Mesothelial cell of epicardium (in vitro differentiated cells): ENCODE data around the gene GAN. TPM values are rescaled to one million over a fixed set of nuclear protein-coding genes. Genes with fewer than 3 reads are reported as not detected.

Experiments
- DNase-seq, 2 experiments: peaks; one replicate each; pipeline ENCODE4 v3.0.0; 2021; ENCODE audit warnings: low spot score in 2 of 2; ENCODE audit not compliant: unreplicated experiment in 2 of 2
- H3K27ac Mint-ChIP-seq: 2 replicates; pipeline ENCODE4 v1.8.0; 2021; ENCODE audit warnings: mixed read lengths
- H3K27me3 Mint-ChIP-seq: 2 replicates; pipeline ENCODE4 v1.8.0; 2021; ENCODE audit warnings: low read depth, mixed read lengths
- H3K36me3 Mint-ChIP-seq: 2 replicates; pipeline ENCODE4 v1.8.0; 2021; ENCODE audit warnings: mixed read lengths
- H3K4me1 Mint-ChIP-seq: 2 replicates; pipeline ENCODE4 v1.8.0; 2021; ENCODE audit warnings: mixed read lengths
- H3K4me3 Mint-ChIP-seq: 2 replicates; pipeline ENCODE4 v1.8.0; 2021; ENCODE audit warnings: mild to moderate bottlenecking, moderate library complexity, mixed read lengths
- H3K9me3 Mint-ChIP-seq: 2 replicates; pipeline ENCODE4 v1.8.0; 2021; ENCODE audit warnings: mixed read lengths
- total RNA-seq: library from RNA; stranded (reverse); gene quantifications from 3 replicates; pipeline ENCODE4 v1.2.1, GENCODE V29; 2021
- TF ChIP-seq, protein P1 (sequence below): fragments of 200-600 bp; sonication (generic); IDR thresholded peaks from one replicate; pipeline ENCODE4 v1.5.0; 2021; ENCODE audit warnings: antibody characterized with exemption; ENCODE audit not compliant: unreplicated experiment

The GAN gene
- total RNA-seq, 1 donor from 2014 or later, result 14.2 TPM

DNA sequence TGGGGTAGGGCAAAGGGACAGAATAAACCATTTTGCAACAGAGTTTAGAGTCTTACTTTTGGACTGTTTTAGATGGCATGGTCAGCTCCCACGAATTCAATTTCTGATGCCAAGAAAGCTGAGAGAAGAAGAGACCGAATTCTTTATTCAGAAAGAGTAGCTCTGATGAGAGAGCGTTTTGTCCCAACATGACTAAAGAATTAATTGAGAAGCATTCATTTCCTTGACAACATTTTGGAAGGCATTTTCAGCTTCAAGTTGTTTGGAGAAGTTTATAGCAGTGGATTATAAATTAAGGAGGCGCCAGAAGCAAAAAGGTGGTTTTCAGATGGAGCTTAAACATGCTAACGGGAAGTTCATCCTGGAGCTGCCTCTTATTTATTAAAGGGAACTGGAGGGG lies 12.2 kb downstream of the GAN start:
- Mint-ChIP-seq H3K4me1 (peaks cover 35% of the 10 kb centered on the region), H3K36me3 (peaks cover 2% of the 10 kb centered on the region), H3K9me3 (no peaks in the 10 kb centered on the region), H3K27ac (peak overlapping the region; percentile 68), H3K4me3 (no peak overlapping the region), H3K27me3 (no peaks in the 10 kb centered on the region)
- no peak for DNase-seq
- TF ChIP-seq, protein P1, sequence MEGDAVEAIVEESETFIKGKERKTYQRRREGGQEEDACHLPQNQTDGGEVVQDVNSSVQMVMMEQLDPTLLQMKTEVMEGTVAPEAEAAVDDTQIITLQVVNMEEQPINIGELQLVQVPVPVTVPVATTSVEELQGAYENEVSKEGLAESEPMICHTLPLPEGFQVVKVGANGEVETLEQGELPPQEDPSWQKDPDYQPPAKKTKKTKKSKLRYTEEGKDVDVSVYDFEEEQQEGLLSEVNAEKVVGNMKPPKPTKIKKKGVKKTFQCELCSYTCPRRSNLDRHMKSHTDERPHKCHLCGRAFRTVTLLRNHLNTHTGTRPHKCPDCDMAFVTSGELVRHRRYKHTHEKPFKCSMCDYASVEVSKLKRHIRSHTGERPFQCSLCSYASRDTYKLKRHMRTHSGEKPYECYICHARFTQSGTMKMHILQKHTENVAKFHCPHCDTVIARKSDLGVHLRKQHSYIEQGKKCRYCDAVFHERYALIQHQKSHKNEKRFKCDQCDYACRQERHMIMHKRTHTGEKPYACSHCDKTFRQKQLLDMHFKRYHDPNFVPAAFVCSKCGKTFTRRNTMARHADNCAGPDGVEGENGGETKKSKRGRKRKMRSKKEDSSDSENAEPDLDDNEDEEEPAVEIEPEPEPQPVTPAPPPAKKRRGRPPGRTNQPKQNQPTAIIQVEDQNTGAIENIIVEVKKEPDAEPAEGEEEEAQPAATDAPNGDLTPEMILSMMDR, result no peak

DNA sequence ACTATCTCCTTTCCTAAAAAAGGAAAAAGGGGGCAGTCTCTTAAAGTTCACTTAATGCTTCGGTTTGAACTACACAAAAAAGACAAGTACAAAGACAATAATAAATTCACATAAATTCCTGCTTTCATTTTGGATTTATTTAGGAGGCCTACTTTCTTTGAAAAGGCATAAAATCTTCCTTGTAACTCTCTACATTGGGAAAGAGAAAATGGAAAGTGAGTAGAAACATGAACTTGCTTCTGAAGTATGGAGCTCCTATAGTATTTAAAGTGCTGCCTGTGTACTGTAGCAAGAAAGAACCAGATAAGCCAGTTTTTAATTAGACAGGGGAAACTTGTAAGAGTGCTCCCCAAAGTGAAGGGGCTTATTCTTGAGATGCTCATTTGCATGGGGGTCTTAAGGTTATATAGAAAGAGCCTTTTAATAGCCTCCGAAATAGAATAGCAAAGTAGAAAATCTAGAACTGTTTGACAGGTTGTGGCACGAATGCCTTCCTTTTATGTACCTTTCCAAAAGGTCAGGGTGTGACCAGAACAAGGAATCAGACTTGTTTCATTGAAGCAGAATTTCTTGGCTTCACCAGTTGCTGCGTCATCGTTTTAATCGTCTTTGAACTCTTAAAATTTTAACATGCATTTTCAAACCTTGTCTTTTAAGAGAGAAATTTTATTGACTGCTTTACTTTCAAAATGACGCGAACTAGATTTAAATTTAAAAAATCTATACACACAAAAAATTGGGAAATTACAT lies 12.9 kb downstream of the GAN start:
- no peak for DNase-seq
- Mint-ChIP-seq H3K4me3 (no peak overlapping the region), H3K27me3 (no peaks in the 10 kb centered on the region), H3K9me3 (peaks cover 3% of the 10 kb centered on the region), H3K36me3 (peaks cover 5% of the 10 kb centered on the region), H3K27ac (peak overlapping the region; percentile 68), H3K4me1 (peaks cover 35% of the 10 kb centered on the region)
- TF ChIP-seq, protein P1, result no peak

DNA sequence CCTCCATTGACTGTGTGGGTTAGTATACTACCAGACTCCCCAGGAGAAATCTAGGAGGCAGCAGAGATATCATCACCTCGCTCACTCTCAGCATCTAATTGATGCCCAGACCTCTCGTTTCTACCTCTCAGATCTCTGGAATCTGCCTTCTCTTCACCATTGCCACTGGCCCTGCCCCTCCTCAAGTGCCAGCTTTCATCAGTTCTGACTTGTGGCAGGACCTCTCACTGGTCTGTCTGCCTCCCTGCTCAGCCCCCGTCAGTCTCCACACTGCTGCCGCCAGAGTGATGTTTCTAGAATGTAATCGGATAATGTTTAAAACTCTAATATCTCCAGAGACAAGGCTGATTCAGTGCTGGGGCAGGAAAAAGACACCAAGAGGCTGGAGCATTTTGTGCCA lies 15.2 kb downstream of the GAN start:
- Mint-ChIP-seq H3K27me3 (no peaks in the 10 kb centered on the region), H3K4me1 (peaks cover 35% of the 10 kb centered on the region), H3K36me3 (peaks cover 12% of the 10 kb centered on the region), H3K4me3 (no peak overlapping the region), H3K27ac (peak overlapping the region; percentile 77), H3K9me3 (peaks cover 5% of the 10 kb centered on the region)
- DNase-seq, result no peak
- TF ChIP-seq, protein P1, result no peak

DNA sequence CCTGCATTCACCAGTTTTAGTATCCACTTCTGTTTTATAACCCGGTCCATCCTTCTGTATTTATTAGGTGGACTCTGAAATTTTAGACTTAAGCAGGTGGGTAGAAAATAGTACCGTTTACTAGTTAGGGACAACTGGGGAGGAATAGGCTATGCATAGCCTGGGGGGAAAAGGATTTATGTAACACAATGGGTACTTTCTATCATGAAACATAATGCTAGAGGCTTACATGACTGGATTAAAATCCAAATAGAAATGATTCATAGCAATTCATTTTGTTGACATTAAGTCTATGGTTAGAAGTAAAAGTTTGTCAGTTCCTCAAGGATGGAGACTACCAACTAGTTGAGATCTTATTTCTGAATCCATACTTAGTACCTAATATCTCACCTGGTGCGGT lies 18.6 kb downstream of the GAN start:
- no peaks in the 10 kb centered on the region for H3K27me3 Mint-ChIP-seq
- peaks cover 19% of the 10 kb centered on the region for H3K4me1 Mint-ChIP-seq
- TF ChIP-seq, protein P1, result no peak
- peaks cover 13% of the 10 kb centered on the region for H3K36me3 Mint-ChIP-seq
- no peak overlapping the region for H3K27ac Mint-ChIP-seq
- H3K9me3 Mint-ChIP-seq, result peaks cover 5% of the 10 kb centered on the region
- H3K4me3 Mint-ChIP-seq, result no peak overlapping the region
- DNase-seq, result no peak

DNA sequence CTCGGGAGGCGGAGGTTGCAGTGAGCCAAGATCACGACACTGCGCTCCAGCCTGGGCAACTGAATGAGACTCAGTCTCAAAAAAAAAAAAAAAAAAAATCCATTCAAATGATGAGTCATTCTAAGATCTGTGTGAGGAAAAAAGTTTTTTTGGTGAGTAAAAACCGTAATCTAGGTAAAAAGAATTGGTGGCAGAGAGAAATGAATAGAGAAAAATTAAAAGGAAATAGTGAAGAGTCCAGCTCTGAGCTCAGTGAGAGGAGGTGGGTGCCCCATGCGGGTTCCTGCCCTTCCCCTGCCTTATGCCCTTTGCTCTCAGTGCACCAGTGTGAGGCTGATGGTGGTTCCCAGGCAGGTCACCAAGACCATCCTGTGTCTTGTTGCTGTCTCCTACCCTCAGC lies 20.9 kb downstream of the GAN start:
- Mint-ChIP-seq H3K27me3 (no peaks in the 10 kb centered on the region), H3K36me3 (peaks cover 20% of the 10 kb centered on the region), H3K27ac (no peak overlapping the region), H3K4me1 (no peaks in the 10 kb centered on the region), H3K9me3 (peaks cover 14% of the 10 kb centered on the region), H3K4me3 (no peak overlapping the region)
- TF ChIP-seq, protein P1, result no peak
- DNase-seq, result no peak
